DMS79 treated with DMSO at 0.1 percent for 48 hours (cell line): ENCODE results near the gene DMWD.
"Not testable (repeated sequence)": the region's sequence is repeated elsewhere in the genome, so short reads cannot be mapped to it uniquely, and the experiment has no call there.

Source experiments
- DNase-seq: peaks from one replicate; lab custom pipeline; 2025; lab: John Stamatoyannopoulos, UW

The DMWD gene

DNA sequence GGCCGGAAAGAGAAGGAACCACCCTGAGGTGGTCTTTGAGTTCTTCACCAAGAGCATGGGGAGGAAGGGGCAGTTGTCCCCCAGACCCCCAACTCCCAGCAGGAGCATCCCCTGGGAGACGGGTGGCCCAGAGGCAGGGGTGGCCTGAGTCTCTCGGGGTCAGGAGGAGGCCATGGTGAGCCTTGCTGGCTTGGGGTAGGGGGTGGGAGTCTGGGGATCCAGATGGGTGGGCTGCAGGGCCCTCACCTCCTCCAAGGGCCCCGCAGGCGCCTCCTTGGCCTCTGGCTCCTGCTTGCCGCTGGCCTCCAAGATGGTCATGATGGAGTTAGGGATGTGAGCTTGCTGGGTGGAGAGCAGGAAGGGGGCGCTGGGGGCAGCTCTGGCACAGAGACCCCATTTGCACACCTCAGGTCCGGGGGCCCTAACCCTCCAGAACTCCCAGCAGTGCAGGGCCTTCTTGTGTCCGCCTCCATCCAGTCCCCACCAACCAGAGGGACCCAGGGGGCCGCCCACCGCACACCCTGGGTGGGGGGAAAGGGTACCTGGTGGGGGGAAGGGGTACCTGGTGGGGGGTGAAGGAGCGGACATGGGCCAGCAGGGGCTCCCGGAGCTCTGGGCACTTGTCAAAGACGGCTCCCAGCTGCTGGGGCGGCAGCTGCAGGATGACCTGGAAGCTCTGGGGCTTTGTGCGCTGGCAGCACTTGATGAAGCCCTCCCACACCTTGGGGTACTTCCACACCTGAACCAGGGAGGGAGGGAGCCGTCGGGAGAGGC lies 23.8 kb upstream of the DMWD start:
- DNase-seq, result no peak

DNA sequence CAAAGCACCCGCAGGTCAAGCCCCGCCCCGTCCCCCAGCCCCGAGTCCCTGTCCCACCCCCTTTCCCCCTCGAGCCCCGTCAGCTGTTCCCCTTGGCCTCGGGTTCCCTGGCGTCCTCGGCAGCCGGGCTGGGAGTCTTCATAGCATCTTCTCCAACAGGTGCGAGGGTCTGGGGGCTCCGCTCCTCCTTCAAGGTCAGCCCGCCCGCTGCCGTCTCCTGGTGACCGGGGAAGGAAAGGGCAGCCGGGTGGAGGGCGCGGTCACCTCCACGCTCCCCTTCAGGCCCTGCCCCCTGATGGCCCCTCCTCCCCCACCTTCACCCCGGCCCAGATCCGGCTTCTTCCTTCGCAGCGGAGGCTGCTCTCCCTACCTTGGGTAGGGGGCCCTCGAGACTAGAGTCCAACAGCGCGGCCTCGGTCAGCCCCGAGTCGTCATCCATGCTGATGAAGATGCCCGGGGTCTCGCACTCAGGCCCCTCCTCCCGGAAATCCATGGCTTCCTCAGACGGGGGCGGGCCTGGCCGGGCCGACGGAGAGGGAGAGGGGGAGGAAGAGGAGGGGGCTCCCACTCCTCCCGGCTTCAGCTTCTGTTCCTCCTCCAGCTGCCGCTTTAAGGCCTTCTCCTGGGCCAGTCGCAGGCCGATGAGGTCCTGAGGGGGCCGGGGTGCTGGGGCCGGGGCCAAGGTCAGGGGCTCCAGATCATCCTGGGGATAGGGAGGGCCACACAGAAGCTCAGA lies 23.0 kb upstream of the DMWD start:
- no peak for DNase-seq

DNA sequence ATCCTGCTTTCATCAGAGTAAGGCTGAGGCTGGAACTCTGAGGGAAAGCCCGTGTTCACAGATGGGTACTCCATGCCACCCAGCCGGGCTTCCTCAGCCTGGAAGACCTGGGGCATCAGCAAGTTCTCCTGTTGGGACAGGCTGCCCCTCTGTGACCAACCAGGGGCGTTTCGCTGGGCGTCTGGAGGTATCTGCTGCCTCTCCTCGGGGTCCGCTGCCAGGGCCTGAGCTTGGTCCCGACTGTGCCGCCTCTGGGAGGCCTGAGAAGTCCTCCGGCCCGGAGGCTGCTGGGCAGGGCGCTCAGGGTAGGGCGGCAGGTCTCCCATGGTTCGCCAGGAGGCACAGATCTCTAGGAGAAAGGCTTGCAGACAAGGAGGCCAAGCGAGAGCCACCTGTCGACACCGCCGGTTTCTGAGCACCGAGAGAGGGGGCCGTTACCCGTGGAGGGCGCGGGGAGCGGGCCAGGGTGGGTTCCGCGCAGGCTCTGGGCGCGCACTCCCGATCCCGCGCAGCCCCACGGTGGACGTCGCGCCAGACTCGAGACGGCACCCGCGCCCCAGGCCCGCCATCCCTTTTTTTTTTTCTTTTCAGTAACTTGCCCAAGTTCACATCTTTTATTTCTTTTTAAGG lies 22.3 kb upstream of the DMWD start, which contains the start of gene RSPH6A:
Gene RSPH6A (minus strand): TSS at position 458 of the 630 bp plus-strand sequence. CDS start 132 bp downstream, at position 326.
- DNase-seq, result no peak

- DNase-seq, result no peak
Measured at GRCh38 chr19:45814166-45814780, 21.6 kb upstream of the DMWD start.

- no peak for DNase-seq
Measured at GRCh38 chr19:45812297-45812696, 19.7 kb upstream of the DMWD start.

DNA sequence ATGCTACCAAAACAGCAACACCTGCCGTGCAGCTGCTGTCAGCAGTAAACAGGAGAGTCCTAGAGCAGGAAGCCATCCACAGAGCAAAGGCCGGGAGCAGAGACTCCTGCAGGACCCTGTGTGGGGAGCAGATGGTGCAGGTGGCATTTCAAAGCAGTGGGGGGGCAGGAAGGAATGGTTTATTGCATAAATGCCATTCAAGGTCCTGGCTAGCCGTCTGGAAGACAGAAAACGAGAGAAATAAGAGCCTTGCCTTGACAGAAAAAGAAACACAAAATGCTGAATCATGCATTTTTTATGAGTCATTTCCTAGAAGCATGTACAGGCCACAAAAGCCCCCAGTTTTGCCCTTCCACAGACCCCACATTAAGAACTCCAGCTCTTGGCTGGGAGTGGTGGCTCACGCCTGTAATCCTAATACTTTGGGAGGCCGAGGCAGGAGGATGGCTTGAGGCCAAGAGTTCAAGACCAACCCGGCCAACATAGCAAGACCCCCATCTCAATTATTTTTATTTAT lies 17.1 kb upstream of the DMWD start:
- DNase-seq, result peak; percentile 84

DNA sequence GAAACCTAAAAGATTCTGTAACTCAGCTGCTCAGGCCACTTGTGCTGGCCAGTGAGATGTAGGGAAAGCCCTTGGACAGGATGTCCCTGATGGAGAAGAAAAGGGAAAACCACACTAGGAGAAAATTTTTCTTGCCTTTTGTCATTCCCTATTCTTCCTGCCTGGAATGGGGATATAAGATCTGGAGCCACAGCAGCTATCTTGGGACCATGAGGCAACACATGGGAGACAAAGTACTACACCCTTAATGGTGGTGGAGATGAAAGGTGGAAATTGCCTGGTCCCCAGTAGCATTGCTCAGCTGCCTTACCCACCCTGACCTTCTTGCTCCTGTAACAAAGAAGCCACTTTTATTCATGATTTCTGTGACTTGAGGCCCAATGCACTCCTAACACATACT lies 13.1 kb upstream of the DMWD start:
- DNase-seq, result no peak

DNA sequence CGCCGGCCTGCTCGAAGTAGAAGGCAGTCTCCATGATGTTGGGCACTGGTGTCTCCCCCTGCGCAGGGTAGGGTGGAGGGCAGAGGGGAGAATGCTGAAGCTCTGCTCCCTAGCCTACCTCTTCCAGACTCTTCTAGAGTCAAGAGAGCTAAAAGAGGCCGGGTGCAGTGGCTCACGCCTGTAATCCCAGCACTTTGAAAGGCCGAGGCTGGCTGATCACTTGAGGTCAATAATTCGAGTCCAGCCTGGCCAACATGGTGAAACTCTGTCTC lies 12.2 kb upstream of the DMWD start:
- DNase-seq, result no peak

DNA sequence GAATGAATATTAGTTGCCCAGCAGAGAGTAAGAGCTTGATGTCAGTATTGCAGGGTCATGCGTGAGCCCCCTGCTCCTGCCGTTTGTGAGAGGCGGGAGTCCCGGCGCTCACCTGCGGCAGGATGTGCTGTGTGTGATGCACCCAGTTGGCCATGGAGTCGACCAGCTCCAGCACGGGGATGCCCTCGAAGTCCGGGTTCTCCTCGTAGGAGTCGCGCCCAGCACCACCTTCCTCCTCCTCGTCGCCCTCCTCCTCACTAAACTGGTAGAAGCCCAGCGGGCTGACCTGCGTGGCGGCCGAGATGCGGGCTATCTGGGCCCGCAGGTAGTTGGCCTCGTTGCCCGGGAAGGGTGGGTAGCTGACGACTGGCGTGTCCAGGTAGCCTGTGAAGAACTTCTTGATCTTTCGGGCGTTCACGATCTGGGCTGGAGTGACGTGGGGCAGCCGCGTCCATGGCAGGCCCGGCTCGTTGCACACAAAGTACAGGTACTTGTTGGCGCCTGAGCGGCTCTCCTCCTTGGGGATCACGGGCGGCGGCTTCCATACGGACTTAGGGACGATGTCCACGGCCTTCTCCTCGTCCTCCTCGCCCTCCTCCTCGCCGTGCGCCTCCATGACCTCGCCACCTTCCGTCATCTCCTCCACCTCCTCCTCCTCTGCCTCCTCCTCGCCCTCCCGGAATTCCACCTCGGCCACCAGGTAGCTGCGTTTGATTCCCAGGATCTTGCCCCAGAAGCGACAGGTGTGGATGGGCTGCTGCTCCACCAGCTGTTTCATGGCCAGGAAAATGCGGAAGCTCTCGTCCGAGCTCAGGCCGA lies 11.7 kb upstream of the DMWD start:
- DNase-seq, result no peak

- DNase-seq, result no peak
Measured at GRCh38 chr19:45801603-45802175, 9.0 kb upstream of the DMWD start.

DNA sequence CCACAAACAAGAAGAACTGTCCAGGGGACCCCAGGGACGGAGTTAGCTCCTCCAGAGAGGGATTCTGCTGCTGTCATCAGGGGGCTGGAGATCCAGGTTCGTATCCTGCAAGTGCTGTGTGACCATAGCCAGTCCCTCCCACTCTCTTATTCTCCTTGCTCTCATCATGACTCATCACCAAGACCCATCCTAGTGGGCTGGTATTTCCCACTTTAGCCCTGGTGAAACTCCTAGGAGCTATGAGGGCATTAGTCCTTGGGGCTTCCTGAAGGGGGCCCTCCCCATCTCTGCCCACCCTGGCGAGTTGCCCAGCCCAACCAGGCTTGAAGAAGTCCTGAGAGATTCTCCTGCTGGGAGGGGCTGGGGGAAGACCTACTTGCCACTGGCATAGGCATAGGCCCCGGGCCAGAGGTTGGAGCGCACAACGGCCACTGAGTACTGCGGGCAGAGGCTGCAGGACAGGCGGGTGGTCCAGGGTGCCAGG lies 7.5 kb upstream of the DMWD start:
- peak; percentile 24 for DNase-seq

GRCh38 chr19:45799541-45799940 lies 6.9 kb upstream of the DMWD start:
- DNase-seq, result not testable (repeated sequence)

GRCh38 chr19:45798995-45799517 lies 6.4 kb upstream of the DMWD start:
- DNase-seq, result peak; percentile 86

DNA sequence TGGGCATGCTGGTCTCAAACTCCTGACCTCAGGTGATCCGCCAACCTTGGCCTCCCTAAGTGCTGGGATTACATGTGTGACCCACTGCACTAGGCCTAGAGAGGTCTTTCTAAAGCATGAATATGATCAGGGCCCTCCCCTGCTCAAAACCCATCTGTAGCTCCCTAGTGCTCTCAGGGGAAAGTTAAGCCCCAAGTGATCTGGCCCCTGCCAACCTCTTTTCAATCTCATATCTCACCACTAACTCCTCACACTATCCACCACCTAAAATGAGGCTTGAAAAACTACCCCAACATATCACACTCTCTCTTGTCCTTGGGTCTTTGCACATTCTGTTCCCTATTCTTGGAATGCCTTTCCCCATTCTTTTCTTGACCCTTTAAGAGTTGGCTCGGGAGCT lies 2.0 kb upstream of the DMWD start:
- DNase-seq, result no peak

- no peak for DNase-seq
Measured at GRCh38 chr19:45793876-45794275, 1.2 kb upstream of the DMWD start.

GRCh38 chr19:45793178-45793564 lies 526 bp upstream of the DMWD start:
- DNase-seq, result no peak

DNA sequence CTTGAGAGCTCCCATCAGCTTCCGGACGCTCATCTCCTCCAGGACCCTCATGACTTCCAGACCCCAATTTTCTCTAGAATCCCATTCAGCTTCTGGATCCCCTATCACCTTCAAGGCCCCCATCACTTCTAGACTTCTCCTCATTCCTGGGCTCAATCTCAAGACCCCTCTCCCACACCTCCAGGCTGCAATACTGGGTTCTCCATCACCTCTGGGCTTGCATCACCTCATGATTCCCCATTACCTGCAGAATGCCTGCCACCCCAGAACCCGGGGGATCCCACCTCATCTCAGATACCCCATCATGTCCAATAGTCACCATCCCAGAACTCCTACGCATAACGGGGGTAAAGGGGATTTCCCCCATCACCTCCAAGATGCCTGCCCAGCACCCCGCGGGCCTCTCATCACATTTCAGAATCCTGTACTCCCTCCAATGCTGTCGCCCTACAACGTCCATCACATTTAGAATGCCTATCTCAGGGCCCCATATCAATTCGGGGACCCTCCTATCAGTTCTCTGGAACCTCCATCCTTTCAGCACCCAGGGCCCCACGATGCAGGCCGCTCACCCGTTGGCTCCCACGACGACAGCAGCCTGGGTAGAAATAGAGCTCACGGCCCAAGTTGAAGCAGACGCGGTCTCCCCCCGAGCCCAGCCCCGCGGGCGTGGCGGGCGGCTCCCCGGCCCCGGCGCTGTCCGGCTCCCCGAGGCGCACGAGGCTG lies 738 bp downstream of the DMWD start:
- DNase-seq, result no peak

DNA sequence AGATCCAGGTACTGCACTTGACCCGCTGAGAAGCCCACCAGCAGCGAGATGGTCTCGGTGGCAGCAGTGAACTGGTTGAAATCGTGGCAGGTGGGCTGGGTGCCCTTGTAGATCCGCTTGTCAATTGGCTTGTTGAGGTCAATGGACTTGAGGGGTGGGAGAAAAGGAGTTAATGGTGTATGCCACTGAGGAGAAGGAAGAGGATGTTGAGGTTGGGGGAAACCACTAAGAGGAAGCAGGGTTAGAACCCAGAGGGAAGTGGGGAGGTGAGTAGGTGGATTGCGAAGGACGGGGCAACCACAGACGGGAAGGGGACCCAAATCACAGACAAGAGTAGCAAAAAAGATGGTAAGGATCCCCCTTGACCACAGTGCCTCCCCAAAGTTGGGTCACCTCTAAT lies 1.7 kb downstream of the DMWD start:
- no peak for DNase-seq

GRCh38 chr19:45789035-45789786 lies 3.4 kb downstream of the DMWD start:
- no peak for DNase-seq

DNA sequence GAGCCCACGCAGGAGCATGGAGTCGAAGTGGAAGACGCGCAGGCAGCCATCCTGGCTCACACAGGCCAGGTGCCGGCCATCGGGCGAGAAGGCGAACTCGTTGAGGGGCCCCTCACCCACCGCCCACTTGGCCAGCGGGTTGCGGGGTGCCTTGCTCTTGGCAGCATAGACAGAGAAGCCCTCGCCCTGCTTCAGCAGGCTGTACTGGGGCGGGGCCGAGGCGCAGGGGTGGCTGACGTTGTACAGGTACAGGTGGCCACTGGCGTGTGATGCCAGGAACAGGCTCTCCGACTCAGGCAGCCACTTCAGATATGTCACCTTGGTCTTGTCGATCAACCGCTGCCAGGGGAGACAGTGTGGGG lies 6.1 kb downstream of the DMWD start:
- no peak for DNase-seq
